PFSK-1 (cell line): ENCODE results near the gene FUS.

Experiments used
- FOXP2 ChIP-seq: optimal IDR thresholded peaks from 2 replicates; pipeline ENCODE3; 2011; ENCODE audit warnings: borderline replicate concordance, control low read depth, inconsistent platforms; ENCODE audit not compliant: insufficient read depth; ENCODE audit errors: extremely low read length, extremely low read depth
- POLR2AphosphoS5 ChIP-seq: IDR thresholded peaks from 2 replicates; pipeline ENCODE4 v1.6.1; 2012; ENCODE audit warnings: low read depth, mild to moderate bottlenecking, control low read depth, low read length, moderate library complexity
- REST ChIP-seq, 2 experiments: IDR thresholded peaks; 2 replicates each; pipeline versions ENCODE4 v1.6.1 to v1.8.0; 2011 to 2012; ENCODE audit warnings: low read depth in 2 of 2, low read length in 2 of 2, control low read depth in 1 of 2, inconsistent platforms in 1 of 2, mild to moderate bottlenecking in 1 of 2, moderate library complexity in 1 of 2; ENCODE audit not compliant: insufficient read depth in 1 of 2
- SIN3A ChIP-seq: IDR thresholded peaks from 2 replicates; pipeline ENCODE4 v1.6.1; 2012; ENCODE audit warnings: mild to moderate bottlenecking, low read length, moderate library complexity, borderline replicate concordance; ENCODE audit not compliant: insufficient read depth
- TAF1 ChIP-seq: IDR thresholded peaks from 2 replicates; pipeline ENCODE4 v1.6.1; 2012; ENCODE audit warnings: low read length, control low read depth, borderline replicate concordance; ENCODE audit not compliant: insufficient read depth

The FUS gene

GRCh38 chr16:31135535-31136286 lies 44.2 kb upstream of the FUS start, which contains the start of gene PRSS8:
Gene PRSS8, minus strand, starts transcription at chr16:31135727. Its CDS starts 229 bp downstream, at chr16:31135498.
- TF ChIP-seq FOXP2: no peak
- no peak for TF ChIP-seq REST (IDR thresholded peaks at IDR 0.05; ENCODE audit: insufficient read depth in 1 of 2, low read depth in 2 of 2, low read length in 2 of 2)
- no peak for TF ChIP-seq TAF1
- TF ChIP-seq POLR2AphosphoS5: no peak
- no peak for TF ChIP-seq SIN3A

GRCh38 chr16:31136287-31136662 lies 43.7 kb upstream of the FUS start:
- TF ChIP-seq POLR2AphosphoS5 (no peak), TAF1 (no peak), REST (IDR thresholded peaks at IDR 0.05; ENCODE audit: insufficient read depth in 1 of 2, low read depth in 2 of 2, low read length in 2 of 2) (no peak), SIN3A (no peak), FOXP2 (no peak)

GRCh38 chr16:31138621-31139578 lies 41.0 kb upstream of the FUS start:
- TF ChIP-seq REST (IDR thresholded peaks at IDR 0.05; ENCODE audit: insufficient read depth in 1 of 2, low read depth in 2 of 2, low read length in 2 of 2) (no peak), SIN3A (no peak), POLR2AphosphoS5 (no peak), FOXP2 (no peak), TAF1 (no peak)

GRCh38 chr16:31141489-31142108 lies 38.3 kb upstream of the FUS start:
- TF ChIP-seq FOXP2 (no peak), POLR2AphosphoS5 (no peak), SIN3A (no peak), REST (IDR thresholded peaks at IDR 0.05; ENCODE audit: insufficient read depth in 1 of 2, low read depth in 2 of 2, low read length in 2 of 2) (no peak), TAF1 (no peak)
